Kidney tubule cell (primary cell): Measurements from ENCODE around the gene SMIM21.
A peak's percentile ranks its signal among the peaks of the same experiment; 100 is the strongest.

ENCODE experiments used
- DNase-seq: peaks from one replicate; pipeline ENCODE4 v3.0.0-alpha.2; 2018; ENCODE audit warnings: low spot score

SMIM21 gene

DNA sequence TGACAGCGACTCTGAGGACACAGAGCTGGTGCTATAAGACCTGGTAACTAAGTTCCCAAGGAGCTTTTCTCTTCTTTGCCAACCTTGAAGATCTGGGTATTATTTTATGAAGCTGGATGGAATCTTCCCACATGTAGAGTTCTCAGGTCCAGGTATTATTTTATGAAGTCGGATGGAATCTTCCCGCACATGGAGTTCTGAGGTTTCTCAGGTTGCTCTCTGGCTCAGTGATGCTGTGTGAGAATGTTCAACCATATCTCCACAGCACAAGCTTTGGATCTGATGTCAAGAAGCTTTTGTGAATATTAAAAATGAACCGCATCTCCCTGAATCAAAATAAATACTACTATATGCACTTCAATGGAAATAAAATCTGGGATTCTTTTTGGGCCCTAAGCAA lies at the start of gene SMIM21:
TSS of gene SMIM21 (minus strand) at position 101 of the 400 bp plus-strand sequence. CDS start 140 bp downstream, outside the sequence.
- no peak for DNase-seq

DNA sequence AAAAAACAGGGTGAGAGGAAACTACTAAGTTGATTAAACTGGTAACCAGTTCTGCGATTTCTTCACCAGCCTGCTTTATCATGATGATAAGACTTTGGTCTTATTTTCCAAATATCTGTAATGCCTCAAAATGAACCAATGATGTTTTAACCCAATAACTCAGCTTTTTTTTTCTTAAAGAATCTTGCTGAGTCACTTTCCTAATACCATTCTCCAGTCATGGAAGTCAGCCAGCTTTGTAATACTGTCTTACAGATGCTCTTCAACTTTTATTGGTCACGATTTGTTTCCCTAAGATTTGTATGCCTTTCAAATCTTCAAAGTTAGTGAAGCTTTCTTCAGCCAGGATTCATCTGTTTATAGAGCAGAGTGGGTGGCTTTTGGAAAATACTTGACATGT lies 47.7 kb upstream of the SMIM21 start:
- DNase-seq, result peak; percentile 38

DNA sequence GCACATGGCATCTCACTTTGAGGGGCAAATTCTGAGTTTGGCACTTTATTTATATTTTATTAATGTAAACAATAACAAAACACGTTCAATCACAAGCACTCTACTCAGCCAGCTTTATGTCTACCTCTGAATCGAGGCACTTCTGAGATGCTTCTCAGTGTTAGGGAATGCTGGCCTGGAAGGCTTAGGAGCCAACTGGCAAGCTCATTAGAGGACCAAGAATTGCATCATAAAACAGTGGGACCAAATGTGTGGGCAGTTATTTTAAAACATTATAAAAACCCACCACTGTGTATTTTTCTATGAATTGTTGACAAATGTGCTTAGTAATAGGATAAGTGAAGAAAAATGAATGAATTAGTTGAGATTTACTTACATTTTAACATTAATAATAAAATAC lies 46.8 kb upstream of the SMIM21 start:
- no peak for DNase-seq

DNA sequence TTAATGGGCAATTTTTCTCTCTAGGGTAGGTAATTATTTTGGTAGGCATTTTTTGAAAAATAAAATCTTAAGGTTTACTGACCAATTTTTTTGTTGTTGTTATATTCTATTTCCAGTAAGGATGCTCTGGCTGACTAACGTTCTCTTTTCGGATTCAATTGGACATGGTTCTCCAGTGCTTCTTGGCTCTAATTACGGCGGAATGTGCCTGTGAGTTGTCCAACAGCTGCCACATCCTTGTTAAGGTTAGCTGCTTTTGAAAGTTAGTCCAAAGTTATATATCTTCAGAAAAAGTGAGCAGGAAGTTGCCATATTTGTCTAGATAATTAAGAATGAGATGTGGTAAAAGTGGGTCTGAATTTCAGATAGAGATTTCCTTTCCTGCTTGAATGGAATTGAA lies 45.8 kb upstream of the SMIM21 start:
- no peak for DNase-seq

DNA sequence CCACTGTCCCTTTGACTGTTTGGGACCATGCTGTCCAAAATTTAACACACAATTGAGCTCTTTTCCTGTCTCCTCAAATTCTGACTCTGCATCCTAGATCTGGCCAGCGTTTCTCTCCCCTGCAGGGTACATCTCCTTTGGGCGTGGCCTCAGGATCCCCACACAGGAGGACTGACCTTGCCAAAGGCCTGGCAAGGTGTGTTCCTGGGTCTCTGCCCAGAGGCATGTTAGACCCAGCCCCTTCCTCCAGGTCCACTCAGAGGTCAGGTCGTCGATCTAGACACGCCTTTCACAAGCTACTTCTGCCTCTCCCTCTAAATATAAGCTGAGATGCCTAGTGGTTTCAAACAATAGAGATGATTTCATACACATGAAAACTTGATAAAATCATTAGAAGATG lies 45.4 kb upstream of the SMIM21 start:
- no peak for DNase-seq

DNA sequence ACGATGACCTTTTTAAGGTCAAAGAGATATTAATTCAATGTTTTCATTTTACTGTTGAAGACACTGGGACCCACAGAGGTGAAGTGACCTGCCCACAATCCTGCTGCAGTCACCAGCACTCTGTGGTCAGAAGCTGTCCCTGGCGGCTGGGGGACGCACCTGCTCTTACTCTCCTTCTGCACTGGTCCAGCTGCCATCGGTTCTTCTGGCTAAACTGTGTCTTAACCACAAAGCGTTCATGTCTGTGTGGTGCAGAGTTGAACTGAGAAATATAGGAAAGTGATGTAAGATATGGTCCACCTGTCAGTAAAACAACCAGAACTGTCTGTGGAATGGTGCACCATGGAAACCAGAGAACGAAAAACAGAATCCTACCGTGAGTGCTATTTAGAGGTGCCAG lies 44.9 kb upstream of the SMIM21 start:
- DNase-seq, result no peak

DNA sequence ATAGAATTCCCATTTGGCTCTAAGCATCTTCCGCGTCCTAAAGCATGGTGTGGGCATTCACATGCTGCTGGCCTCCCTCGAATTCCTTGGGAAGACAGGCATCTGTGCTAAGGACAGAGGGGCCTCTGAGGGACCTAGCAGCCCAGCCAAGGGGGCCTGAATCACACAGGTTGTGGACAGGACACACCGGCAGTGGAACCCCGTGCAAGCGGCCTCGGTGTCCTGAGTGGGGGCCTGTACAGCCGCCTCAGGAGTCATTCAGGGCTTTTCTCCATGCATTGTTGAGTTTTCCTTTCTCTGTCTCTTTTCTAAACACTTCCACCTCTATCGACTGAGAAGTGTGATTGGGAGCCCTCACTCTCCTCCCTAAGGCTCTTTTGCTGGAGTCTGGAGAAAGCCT lies 44.3 kb upstream of the SMIM21 start:
- no peak for DNase-seq

DNA sequence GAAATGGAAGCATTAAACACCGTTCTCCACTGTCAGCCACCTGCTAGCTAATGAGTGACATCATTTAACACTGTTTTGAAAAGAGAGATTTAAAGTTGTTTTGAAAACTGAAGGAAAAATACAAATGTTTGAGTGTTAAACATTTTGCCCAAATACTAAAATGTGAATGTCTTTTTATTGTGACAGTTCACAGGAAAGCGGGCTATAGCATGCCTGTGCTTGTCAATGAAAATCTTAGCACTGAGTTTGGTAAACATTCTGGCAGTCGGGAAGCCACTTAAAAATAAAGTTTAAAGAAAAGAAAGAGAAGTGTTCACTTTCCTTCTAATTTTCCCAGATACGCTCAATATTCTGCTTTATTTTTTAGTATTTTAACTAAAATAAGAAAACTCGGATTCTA lies 40.3 kb upstream of the SMIM21 start:
- no peak for DNase-seq

DNA sequence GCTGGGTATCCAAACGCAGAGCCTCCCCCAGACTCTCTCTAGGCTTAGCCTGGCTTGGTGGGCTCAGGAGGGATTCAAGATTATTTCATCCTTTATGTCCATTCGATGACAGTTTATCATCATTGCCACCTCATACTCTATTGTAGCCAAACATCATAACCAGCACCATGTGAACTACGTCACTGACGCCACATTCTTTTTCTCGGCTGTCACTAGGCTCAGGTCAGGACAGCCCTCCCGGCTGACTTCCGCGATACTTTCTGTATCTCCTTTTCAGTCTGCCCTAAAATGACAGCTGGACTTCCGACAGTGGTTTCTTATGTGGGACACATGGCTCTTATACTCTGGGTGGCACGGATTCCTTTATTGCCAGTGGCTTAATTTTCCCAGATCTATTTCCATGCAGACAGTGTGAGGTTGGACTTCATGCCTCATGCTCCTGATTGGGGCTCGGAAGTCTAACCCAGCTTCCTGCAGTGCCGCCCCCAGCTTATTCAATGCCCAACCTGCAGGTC lies 39.8 kb upstream of the SMIM21 start:
- no peak for DNase-seq

DNA sequence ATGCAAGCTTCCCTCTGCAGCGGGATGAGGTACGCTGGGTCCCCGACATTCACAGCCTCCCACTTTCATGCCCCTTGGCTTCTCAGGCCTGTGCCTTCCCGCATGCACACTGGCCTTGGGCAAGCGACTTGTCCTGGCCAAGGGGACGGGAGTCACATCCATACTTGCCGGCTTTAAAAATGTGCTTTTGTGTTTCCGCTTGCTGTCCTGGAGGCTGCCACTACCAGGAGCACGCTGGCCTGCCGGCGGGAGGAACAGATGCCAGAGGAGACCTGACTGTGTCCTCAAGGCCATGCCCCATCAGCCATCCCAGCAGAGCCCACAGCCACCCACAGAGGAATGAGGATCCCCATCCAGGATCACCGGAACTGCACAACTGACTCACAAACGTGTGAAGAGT lies 36.9 kb upstream of the SMIM21 start:
- DNase-seq, result no peak

DNA sequence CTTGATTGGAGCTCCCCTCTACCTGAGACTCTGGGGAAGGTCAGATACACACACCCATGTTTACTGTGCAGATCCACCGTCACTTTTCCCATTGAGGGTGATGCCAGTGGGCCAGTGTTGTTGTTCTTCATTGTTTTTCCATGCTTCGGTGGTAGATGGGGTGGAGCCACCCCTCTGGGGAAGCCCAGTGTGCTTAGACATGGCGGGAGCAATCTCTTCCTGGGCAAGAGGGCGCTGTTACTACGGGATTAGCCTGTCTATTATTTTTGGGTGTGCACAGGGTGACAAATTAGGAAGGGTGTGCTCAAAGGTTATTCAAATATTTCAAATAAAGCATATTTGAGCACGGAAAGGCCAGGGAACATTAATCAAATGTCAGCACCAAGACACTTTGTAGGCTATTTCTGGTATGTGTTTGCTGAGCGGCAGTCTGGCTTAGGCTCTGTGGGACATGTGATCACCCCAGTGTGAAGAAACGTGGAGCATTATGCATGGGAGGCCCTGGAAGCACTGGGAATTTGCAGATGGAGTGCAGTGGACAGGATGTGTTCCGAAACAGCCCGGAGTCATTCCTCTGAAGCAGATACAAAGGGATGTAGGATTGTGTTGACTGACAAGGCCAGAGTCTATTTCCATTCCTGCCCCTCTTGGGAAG lies 34.8 kb upstream of the SMIM21 start:
- DNase-seq, result no peak

DNA sequence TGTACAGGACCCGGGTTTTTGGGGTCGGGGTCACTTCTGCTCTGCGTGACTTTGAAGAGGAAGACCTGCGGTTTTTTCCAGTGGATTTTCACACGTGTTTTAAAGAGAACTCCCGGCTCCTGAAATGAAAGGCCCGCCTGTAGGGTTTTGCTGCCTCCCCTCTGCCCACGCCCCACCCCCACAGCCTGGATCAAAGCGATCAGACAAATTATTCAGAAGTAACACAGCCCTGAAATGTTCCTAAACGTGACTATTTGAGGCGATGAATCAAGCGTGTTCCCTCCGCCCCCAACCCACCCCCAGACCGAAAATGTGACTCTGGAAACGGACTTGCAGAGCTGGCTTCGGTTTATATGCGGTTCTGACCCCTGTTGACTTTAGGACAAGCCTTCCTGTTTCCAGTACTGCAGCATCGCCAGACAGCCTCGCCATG lies 28.7 kb upstream of the SMIM21 start:
- DNase-seq, result no peak

DNA sequence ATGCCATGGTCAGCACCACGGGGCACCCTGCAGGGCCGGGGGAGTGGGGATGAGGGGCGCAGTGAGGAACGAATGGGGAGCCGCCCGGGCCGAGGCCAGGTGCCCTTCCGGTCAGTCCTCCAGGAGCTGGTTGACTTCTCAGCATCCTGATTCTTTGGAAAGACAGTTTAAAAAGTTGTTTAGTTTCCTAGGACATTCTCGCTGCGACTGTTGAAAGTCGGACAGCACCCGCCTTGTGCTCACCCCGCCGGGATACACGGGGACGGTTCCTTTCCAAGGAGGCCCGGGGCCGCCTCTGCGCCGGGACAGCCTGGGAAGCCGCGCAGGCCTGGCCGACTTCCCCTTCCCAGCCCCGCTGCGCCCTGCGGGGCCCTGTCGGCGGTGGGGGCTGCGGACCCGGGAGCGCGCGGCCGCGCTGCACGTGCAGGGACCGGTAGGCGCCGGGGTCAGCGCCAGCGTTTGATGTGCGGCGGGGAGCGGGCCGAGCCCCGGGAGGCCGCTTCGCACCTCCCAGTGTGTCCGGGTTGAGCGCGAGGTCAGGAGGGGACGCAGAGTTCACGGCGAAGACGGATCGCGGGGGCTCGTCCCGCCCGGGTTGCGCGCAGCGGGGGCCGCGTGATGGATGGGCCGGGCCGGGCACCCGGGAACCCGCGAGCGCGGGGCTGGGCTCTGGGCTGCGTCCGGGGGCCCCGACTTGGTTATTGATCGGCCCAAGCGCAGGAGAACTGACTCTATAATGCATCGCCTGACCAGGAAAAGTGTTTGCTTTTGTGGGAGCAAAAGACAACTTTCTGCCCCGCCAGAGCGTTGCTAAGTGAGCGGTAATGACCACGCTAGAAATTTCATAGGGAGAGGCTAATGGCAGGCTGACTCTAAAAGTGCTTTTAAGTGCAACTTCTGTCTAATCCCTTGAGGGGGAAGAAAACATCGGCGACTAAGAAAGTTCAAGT lies 28.0 kb upstream of the SMIM21 start:
- peak; percentile 4 for DNase-seq

DNA sequence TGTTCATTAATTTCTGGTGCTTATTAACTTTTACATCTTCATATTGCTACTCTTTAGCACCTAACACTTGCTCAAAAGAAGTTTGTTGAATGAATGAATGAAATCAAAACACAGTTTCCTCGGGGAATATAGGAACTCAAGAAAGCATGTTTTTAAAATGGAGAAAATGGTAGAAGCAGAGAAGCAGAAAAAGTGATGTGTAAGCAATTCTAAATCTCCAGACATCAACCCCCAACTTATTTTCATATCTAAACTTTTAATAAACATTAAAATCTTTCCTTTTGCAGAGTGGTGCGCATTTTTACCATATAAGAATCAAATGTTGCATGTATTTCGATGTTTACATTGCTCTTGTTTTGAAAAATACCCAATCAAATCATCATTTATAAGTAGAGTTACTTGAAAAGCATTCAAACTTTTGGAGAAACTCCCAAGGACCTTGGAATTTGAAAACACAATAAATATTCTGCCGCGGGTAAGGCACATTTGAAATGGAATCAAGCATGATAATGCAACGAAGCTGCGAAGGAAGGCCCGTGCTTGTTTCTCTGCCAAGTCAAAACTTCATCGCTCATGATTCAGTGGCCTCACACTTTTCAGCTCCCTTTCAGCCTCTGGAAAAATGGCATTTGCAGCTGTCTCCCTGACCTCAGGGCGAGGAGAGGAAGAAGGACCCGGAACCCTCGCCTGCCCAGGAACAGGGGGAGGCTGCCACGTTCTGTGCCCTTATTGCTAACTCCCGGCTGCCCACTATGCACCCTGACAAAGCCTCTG lies 26.7 kb upstream of the SMIM21 start:
- no peak for DNase-seq

DNA sequence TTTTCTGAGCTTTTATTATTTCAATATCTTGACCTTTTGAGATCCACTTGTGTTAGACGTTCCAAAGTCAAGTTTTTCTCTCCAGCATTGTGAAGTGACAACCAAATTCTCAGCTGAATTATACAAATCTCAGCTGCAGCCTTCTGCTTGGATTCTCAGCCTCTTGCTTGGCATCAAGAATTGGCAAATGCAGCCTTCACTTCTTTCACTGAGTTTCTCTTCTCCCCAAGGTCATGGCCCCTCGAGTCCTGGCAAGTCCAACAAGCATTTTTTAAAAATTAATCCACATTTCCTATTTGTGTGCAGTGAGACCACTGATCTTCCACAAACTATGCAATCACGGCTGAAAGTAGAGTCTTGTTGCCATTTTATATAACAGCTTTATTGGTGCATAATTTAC lies 23.4 kb upstream of the SMIM21 start:
- DNase-seq, result no peak

DNA sequence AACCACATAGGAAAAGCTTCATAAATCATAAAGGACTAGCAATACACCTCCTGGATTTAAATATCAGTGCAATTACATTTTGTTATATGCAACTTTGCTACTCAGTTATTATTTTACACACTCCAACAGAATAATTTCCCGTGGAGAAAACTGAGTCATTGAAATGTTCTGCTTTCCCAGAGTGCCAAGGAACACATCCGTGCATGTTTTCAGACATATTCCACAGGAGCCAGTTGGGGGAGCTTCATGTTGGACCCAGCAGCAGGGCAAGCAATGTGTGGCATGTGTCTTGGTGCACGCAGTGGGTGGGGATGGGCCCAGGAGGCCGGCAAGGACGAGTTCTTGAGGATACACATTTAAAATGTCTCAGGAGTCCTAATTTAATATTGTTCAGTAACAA lies 14.4 kb upstream of the SMIM21 start:
- DNase-seq, result no peak

DNA sequence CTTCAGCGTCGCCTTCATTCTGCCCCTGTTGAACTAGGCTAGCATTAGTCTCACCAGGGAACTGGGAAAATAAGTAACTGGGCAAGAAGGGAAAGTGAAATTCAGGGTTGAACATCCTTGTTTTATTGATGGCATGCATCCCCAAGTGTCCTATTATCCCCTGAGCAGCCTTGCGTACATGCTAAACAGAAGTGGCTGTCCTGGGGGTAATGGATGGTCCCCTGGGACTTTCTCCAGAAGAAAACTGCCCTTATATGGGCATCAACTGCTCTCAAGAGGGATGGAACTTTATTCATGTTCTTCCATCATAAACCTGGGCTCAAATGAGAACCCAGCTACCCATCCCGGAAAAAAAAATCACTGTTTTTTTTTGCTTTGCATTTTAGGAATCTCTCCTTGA lies 11.8 kb upstream of the SMIM21 start:
- DNase-seq, result no peak

DNA sequence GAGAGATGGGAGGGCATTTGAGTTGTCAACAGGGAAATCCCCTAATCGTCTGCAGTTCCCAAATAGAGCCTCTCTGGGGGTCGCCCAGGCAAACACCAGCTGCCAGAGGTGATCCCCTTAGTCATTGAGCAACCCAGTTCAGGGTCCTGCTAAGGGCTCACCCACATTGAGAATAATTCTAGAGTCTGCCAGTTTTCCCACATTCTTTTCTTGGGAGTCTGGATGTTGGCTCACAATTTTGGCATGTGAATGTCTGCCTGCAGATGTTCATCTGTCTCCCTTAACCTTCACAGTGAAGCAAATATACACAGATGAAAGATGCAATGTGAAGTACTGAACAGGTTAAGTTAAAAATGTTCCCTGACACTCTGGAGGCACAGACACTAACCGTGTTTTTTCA lies 11.4 kb upstream of the SMIM21 start:
- no peak for DNase-seq

DNA sequence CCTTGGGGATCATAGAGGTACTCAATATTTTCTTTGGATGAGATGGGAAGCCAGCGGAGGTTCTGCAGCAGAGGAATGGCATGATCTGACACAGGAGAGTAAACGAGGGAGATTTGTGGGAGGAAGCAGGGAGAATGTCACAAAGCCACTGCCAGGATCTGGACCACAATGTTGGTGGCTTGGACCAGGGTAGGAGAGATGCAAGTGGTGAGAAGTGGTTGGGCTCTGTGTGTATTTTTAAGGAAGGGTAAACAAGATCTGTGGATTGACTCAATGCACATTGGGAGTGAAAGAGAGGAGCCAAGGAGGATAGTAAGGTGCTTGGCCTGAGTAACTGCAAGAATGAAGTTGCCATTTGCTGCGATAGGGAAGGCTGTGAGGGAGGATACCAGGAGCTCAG lies 10.5 kb upstream of the SMIM21 start:
- DNase-seq, result no peak

DNA sequence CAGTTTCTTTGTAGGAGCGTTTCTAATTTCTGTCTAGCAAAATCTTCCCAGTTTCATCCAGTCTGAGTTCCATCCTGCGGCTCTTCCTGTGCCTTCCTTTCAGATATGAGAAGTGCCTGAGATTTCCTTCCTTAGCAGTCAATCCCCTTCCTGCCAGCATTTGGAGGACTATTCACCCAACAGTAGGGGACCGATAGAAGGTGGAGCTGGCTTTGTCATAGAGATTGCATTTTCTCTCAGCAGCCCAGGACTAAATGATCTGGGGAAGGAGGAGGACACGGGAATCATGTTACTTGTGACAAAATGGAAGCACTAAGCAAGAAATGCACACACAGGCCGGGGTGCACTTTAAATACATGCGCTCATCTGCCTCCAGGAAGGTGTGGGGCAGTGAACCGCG lies 5.6 kb upstream of the SMIM21 start:
- DNase-seq, result no peak

DNA sequence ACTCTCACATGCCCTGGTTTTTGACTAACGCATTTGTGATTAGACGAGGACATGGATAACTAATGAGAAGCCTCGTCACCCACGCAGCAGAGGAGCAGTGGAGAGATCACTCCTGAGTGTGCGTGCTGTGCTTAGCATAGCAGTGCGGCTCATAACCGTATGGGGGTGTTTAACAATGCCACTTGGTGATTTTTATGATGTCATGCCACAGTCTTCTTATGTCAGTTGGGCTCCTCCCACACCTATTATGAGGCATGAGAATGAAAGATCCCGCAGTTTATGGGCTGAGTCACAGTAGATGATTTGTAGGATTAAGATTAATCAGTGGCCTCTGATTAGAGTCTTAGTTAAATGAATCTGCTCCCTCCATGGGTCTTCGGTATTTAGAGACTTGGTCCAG lies 2.5 kb upstream of the SMIM21 start:
- no peak for DNase-seq

DNA sequence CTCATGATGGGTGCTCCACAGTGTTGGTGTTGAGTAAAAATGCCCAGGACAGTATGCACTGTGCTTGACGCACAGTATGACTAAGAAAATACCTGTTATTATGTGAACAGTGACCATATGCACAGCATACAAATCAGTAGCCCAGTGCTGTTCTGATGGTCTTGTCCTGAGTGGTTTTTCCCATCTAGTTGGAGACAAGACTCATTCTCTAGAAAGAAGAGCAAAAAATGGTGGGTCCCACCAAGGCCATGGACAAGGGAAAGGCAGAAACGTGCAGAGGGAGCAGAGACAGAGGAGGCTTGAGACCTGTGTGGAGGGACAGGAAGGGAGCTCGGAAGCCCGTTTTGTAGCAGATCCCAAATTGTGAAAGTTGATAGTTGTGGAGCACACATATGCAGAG lies 987 bp upstream of the SMIM21 start:
- DNase-seq, result no peak
